Measurements from ENCODE around the gene LASP1. TPM values are rescaled to one million over a fixed set of nuclear protein-coding genes. Genes with fewer than 3 reads are reported as not detected.
"Not testable (repeated sequence)": the region's sequence is repeated elsewhere in the genome, so short reads cannot be mapped to it uniquely, and the experiment has no call there.

The LASP1 gene
- total and polyA plus RNA-seq, 9 donors, result 40.9 to 138 (median 95.0) TPM

GRCh38 chr17:38921756-38922411, 52.0 kb downstream of the LASP1 start:
- H3K4me1 ChIP-seq (ENCODE audit: insufficient read depth), result peaks cover 6% of the 10 kb centered on the region
- TF ChIP-seq CTCF (IDR thresholded peaks at IDR 0.05) (no peak), EP300 (IDR thresholded peaks at IDR 0.05) (no peak)
- no peak for DNase-seq
- H3K27me3 ChIP-seq, result no peaks in the 10 kb centered on the region
- no peak overlapping the region for H3K4me3 ChIP-seq
- intact Hi-C loops (cut with DNase I), result no loop called here
- H3K27ac ChIP-seq, result peak overlapping the region in 1 of 2 donors; percentile 32
- no peaks in the 10 kb centered on the region for H3K9me3 ChIP-seq
- H3K36me3 ChIP-seq, result no peaks in the 10 kb centered on the region
- 75 to 81% (median 76%) methylated on average over 13 of the region's 13 CpGs for WGBS, 3 donors

DNA sequence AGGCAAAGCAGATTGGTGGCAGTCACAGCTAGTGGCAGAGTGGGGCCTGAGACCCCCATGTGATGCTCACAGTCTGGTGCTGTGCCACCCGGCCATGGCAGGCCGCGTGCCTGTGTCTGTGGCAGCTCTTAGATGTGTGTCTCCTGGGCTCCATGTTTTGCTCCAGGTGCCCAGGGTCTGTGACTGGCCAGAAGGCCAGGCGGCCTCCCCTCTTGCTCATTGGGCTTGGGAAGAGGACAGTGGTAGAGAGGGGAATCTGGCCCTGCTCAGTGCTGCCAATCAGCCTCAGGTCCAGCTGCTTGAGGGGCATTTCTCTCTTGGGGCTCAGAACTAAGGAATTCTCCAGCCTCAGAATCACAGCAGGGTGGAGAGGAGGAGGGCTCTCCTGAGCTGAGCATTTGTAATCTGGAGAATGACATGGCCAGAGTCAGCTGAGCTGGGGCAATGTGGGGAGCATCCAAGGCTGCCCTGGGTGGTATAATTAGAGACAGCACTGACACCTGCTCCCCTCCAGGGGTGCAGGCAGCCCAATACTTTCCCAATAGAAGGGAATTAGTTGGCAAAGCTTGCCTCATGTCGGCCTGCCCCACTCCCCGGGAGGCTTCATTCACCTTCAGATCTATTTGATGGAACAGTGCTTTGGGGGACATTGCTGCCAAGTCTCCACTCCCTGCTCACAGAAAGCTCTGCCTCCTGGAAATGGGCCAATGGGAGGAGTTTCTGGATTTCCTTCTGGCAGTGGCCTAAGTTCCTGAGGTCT, 52.9 kb downstream of the LASP1 start:
- intact Hi-C loops (cut with DNase I), result no loop called here
- Histone ChIP-seq H3K27me3 (no peaks in the 10 kb centered on the region), H3K4me1 (ENCODE audit: insufficient read depth) (peaks cover 6% of the 10 kb centered on the region), H3K27ac (no peak overlapping the region), H3K9me3 (no peaks in the 10 kb centered on the region), H3K4me3 (no peak overlapping the region), H3K36me3 (no peaks in the 10 kb centered on the region)
- peak in 4 of 5 donors; percentile 71 to 85 (median 84) for DNase-seq
- WGBS, 3 donors, result 51 to 52% (median 52%) methylated on average over 6 of the region's 6 CpGs
- no peak for TF ChIP-seq CTCF (IDR thresholded peaks at IDR 0.05)
- TF ChIP-seq POLR2A (IDR thresholded peaks at IDR 0.05), result no peak
- no peak for TF ChIP-seq EP300 (IDR thresholded peaks at IDR 0.05)

- peak; percentile 62 to 82 (median 79) for DNase-seq
- Histone ChIP-seq H3K4me3 (peak within 1 kb of the TSS; percentile 7), H3K4me1 (ENCODE audit: insufficient read depth) (peaks cover 6% of the 10 kb centered on the region), H3K27me3 (no peaks in the 10 kb centered on the region), H3K9me3 (no peaks in the 10 kb centered on the region), H3K27ac (peak within 1 kb of the TSS in 1 of 2 donors; percentile 0), H3K36me3 (no peaks in the 10 kb centered on the region)
- WGBS, 3 donors, result 26 to 35% (median 31%) methylated on average over 14 of the region's 14 CpGs
- intact Hi-C loops (cut with DNase I), result no loop called here
- TF ChIP-seq POLR2A (IDR thresholded peaks at IDR 0.05), result no peak
- TF ChIP-seq CTCF (IDR thresholded peaks at IDR 0.05), result no peak
- no peak for TF ChIP-seq EP300 (IDR thresholded peaks at IDR 0.05)
These were observed 55.6 kb downstream of the LASP1 start, which contains the start of gene LASP1NB for GRCh38 chr17:38925263-38925995. Gene LASP1NB (plus strand): TSS chr17:38925614.

DNA sequence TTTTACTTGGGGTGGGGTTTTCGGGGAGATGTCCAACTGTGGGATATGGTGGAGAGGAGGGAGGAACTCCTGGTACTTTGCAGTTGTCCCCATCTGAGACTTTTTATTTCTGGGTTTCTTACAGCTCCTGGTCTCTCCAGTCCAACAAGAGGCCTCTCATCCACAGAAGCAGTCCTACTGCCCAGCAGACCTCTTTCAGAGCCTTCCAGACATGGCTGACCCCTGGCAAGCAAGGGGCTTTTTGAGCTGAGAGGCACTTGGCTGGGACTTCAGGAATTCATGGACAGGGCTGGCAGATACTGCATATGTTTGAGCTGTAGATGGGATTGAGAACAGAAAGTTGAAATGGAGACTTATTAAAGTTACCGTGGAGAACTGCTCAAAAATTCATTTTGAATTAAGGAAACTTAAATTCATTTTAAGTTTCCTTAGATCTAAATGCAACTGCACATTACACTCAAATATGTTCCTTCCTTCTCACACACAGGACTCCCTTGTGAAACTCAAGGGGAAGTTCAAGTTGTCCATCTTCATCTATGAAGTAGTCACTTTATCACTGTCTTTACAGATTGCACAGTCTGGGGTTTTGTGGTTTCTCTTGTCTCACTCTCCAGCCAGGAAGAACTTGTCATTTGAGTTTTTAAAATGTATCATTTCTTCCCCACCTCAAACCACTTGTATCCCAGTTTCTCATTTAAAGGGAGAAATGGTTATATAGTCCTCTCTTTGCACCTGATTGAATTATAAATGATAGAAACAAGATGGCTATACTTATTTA, 56.6 kb downstream of the LASP1 start:
- DNase-seq, result no peak
- intact Hi-C loops (cut with DNase I), result no loop called here
- TF ChIP-seq EP300 (IDR thresholded peaks at IDR 0.05) (no peak), CTCF (IDR thresholded peaks at IDR 0.05) (no peak), POLR2A (IDR thresholded peaks at IDR 0.05) (no peak)

GRCh38 chr17:38930782-38931181, 60.9 kb downstream of the LASP1 start:
- DNase-seq, result not testable (repeated sequence)

More for the DNA sequence above, 56.6 kb downstream of the LASP1 start:
- peaks cover 6% of the 10 kb centered on the region for H3K4me1 ChIP-seq (ENCODE audit: insufficient read depth)
- no peak overlapping the region for H3K4me3 ChIP-seq
- 59 to 83% (median 83%) methylated on average over 2 of the region's 2 CpGs for WGBS, 3 donors
- H3K27ac ChIP-seq, result no peak overlapping the region
- H3K36me3 ChIP-seq, result no peaks in the 10 kb centered on the region
- H3K27me3 ChIP-seq, result no peaks in the 10 kb centered on the region
- no peaks in the 10 kb centered on the region for H3K9me3 ChIP-seq

GRCh38 chr17:38933962-38934361, 64.1 kb downstream of the LASP1 start:
- intact Hi-C loops (cut with DNase I); H3K27me3 ChIP-seq; H3K4me3 ChIP-seq; H3K9me3 ChIP-seq; H3K36me3 ChIP-seq; H3K27ac ChIP-seq; H3K4me1 ChIP-seq (ENCODE audit: insufficient read depth); DNase-seq: not testable (repeated sequence)
- WGBS, 3 donors, result 44 to 71% (median 46%) methylated on average over 9 of the region's 9 CpGs

More at GRCh38 chr17:38930782-38931181, 60.9 kb downstream of the LASP1 start:
- H3K27me3 ChIP-seq; H3K9me3 ChIP-seq; H3K4me1 ChIP-seq (ENCODE audit: insufficient read depth); intact Hi-C loops (cut with DNase I); H3K27ac ChIP-seq; H3K4me3 ChIP-seq; H3K36me3 ChIP-seq: not testable (repeated sequence)
- 88 to 100% (median 93%) methylated on average over 2 to 31 of the region's 36 CpGs for WGBS, 3 donors

All from ovary (tissue), 9 donors.